H9 (cell line): ENCODE data around the gene ABCG5. TPM values are rescaled to one million over a fixed set of nuclear protein-coding genes. Genes with fewer than 3 reads are reported as not detected.

ENCODE experiments used
- DNase-seq: peaks from one replicate; pipeline ENCODE4 v3.0.0-alpha.2; 2017
- H2AFZ ChIP-seq: one replicate; pipeline ENCODE4 v1.6.1; 2013; ENCODE audit warnings: mild to moderate bottlenecking, low read length, control low read depth, moderate library complexity
- H2AK5ac ChIP-seq: 2 replicates; pipeline ENCODE4 v1.6.1; 2013; ENCODE audit warnings: low read length, control low read depth, mixed read lengths; ENCODE audit not compliant: insufficient read length
- H2BK120ac ChIP-seq: one replicate; pipeline ENCODE4 v1.6.1; 2013; ENCODE audit warnings: low read depth, mild to moderate bottlenecking, low read length, control low read depth, inconsistent platforms; ENCODE audit not compliant: poor library complexity, severe bottlenecking
- H2BK12ac ChIP-seq: 2 replicates; pipeline ENCODE4 v1.6.1; 2013; ENCODE audit warnings: low read length, control low read depth, mixed read lengths, low read depth; ENCODE audit not compliant: insufficient read length
- H2BK15ac ChIP-seq: 2 replicates; pipeline ENCODE4 v1.6.1; 2013; ENCODE audit warnings: low read depth, low read length, control low read depth
- H2BK20ac ChIP-seq: one replicate; pipeline ENCODE4 v1.6.1; 2013; ENCODE audit warnings: low read depth, mild to moderate bottlenecking, low read length, control low read depth, inconsistent platforms; ENCODE audit not compliant: poor library complexity, severe bottlenecking
- H2BK5ac ChIP-seq: 2 replicates; pipeline ENCODE4 v1.6.1; 2013; ENCODE audit warnings: low read length, control low read depth, mixed read lengths; ENCODE audit not compliant: insufficient read length
- H3K14ac ChIP-seq: 2 replicates; pipeline ENCODE4 v1.6.1; 2013; ENCODE audit warnings: low read length, control low read depth; ENCODE audit not compliant: insufficient read depth
- H3K18ac ChIP-seq: 2 replicates; pipeline ENCODE4 v1.6.1; 2013; ENCODE audit warnings: low read depth, mild to moderate bottlenecking, mixed read lengths, low read length, control low read depth; ENCODE audit not compliant: insufficient read length
- H3K23ac ChIP-seq: 2 replicates; pipeline ENCODE4 v1.6.1; 2013; ENCODE audit warnings: low read length, control low read depth, mixed read lengths, low read depth; ENCODE audit not compliant: insufficient read length
- H3K23me2 ChIP-seq: 2 replicates; pipeline ENCODE4 v1.6.1; 2013; ENCODE audit warnings: low read depth, mild to moderate bottlenecking, mixed read lengths, low read length, control low read depth; ENCODE audit not compliant: insufficient read length, poor library complexity, severe bottlenecking
- H3K27ac ChIP-seq: 2 replicates; pipeline ENCODE4 v1.5.1; 2013; ENCODE audit warnings: low read length, control low read depth, mixed read lengths, low read depth; ENCODE audit not compliant: insufficient read length
- H3K27me3 ChIP-seq: 2 replicates; pipeline ENCODE4 v1.6.1; 2013; ENCODE audit warnings: low read length, control low read depth, inconsistent platforms; ENCODE audit not compliant: insufficient read depth
- H3K4ac ChIP-seq: 2 replicates; pipeline ENCODE4 v1.6.1; 2013; ENCODE audit warnings: low read depth, mild to moderate bottlenecking, control low read depth, inconsistent platforms, low read length, moderate library complexity
- H3K4me1 ChIP-seq: 2 replicates; pipeline ENCODE4 v1.6.1; 2013; ENCODE audit warnings: low read length, control low read depth, inconsistent platforms; ENCODE audit not compliant: insufficient read depth
- H3K4me2 ChIP-seq: 2 replicates; pipeline ENCODE4 v1.6.1; 2013; ENCODE audit warnings: low read length, control low read depth, mixed read lengths; ENCODE audit not compliant: insufficient read length, insufficient read depth
- H3K56ac ChIP-seq: 2 replicates; pipeline ENCODE4 v1.6.1; 2013; ENCODE audit warnings: low read depth, mild to moderate bottlenecking, mixed read lengths, low read length, control low read depth; ENCODE audit not compliant: insufficient read length
- H3K79me1 ChIP-seq: 2 replicates; pipeline ENCODE4 v1.6.1; 2013; ENCODE audit warnings: low read depth, mild to moderate bottlenecking, moderate library complexity, low read length, control low read depth, inconsistent platforms; ENCODE audit not compliant: insufficient read depth, poor library complexity, severe bottlenecking
- H3K79me2 ChIP-seq: 2 replicates; pipeline ENCODE4 v1.6.1; 2013; ENCODE audit warnings: low read length, control low read depth, inconsistent platforms; ENCODE audit not compliant: insufficient read depth
- H3K9ac ChIP-seq: 2 replicates; pipeline ENCODE4 v1.6.1; 2013; ENCODE audit warnings: low read length, control low read depth, mixed read lengths; ENCODE audit not compliant: insufficient read length; ENCODE audit errors: extremely low read depth
- H3K9me3 ChIP-seq: one replicate; pipeline ENCODE4 v1.6.1; 2013; ENCODE audit warnings: low read depth, low read length, inconsistent platforms; ENCODE audit not compliant: control insufficient read depth
- H3T11ph ChIP-seq: one replicate; pipeline ENCODE4 v1.6.1; 2013; ENCODE audit warnings: mild to moderate bottlenecking, low read length, control low read depth, inconsistent platforms
- H4K20me1 ChIP-seq: one replicate; pipeline ENCODE4 v1.6.1; 2013; ENCODE audit not compliant: control insufficient read depth, insufficient read length, insufficient read depth
- H4K5ac ChIP-seq: 2 replicates; pipeline ENCODE4 v1.6.1; 2013; ENCODE audit warnings: low read depth, mild to moderate bottlenecking, mixed read lengths, low read length, control low read depth; ENCODE audit not compliant: insufficient read length
- H4K8ac ChIP-seq: replicated peaks from 2 replicates; pipeline ENCODE4 v1.6.1; 2013; ENCODE audit warnings: low read length, control low read depth, mixed read lengths, low read depth; ENCODE audit not compliant: insufficient read length
- H4K91ac ChIP-seq: 2 replicates; pipeline ENCODE4 v1.6.1; 2013; ENCODE audit warnings: low read depth, mild to moderate bottlenecking, moderate library complexity, mixed read lengths, low read length, control low read depth; ENCODE audit not compliant: insufficient read length
- H3K27ac Mint-ChIP-seq, 3 experiments: 2 replicates in 2 of 3; 3 replicates in 1 of 3; pipeline ENCODE4 v1.8.0; 2020 to 2021; ENCODE audit warnings: mixed read lengths in 3 of 3, mild to moderate bottlenecking in 1 of 3, moderate library complexity in 1 of 3
- H3K27me3 Mint-ChIP-seq: 2 replicates; pipeline ENCODE4 v1.8.0; 2021; ENCODE audit warnings: low read depth, mild to moderate bottlenecking, moderate library complexity, mixed read lengths
- H3K36me3 Mint-ChIP-seq, 3 experiments: 2 replicates in 2 of 3; 3 replicates in 1 of 3; pipeline ENCODE4 v1.8.0; 2020 to 2021; ENCODE audit warnings: low read depth in 3 of 3, mixed read lengths in 3 of 3; ENCODE audit not compliant: insufficient read depth in 1 of 3
- H3K4me1 Mint-ChIP-seq, 2 experiments: 2 replicates each; pipeline ENCODE4 v1.8.0; 2020; ENCODE audit warnings: mixed read lengths in 2 of 2
- H3K4me3 Mint-ChIP-seq, 2 experiments: 2 replicates in 1 of 2; 3 replicates in 1 of 2; pipeline ENCODE4 v1.8.0; 2020 to 2021; ENCODE audit warnings: mild to moderate bottlenecking in 2 of 2, mixed read lengths in 2 of 2, moderate library complexity in 1 of 2
- H3K9me3 Mint-ChIP-seq, 2 experiments: 2 replicates in 1 of 2; 3 replicates in 1 of 2; pipeline ENCODE4 v1.8.0; 2020; ENCODE audit warnings: mild to moderate bottlenecking in 2 of 2, mixed read lengths in 2 of 2, moderate library complexity in 1 of 2
- CTCF ChIP-seq: fragments of 200-600 bp; sonication (generic); conservative IDR thresholded peaks from 3 replicates; pipeline ENCODE4 v1.8.0; 2021; ENCODE audit warnings: antibody characterized with exemption, mild to moderate bottlenecking
- total RNA-seq: library from RNA; stranded (reverse); gene quantifications from 2 replicates; pipeline ENCODE4 v1.2.1, GENCODE V29; 2021

The ABCG5 gene
- total RNA-seq, 1 experiment from 2014 or later: not detected

- no peak overlapping the region for H2BK5ac ChIP-seq
- no peak overlapping the region for H4K5ac ChIP-seq
- H3K27ac Mint-ChIP-seq: no peak overlapping the region
- no peaks in the 10 kb centered on the region for H3K27me3 ChIP-seq
- no peaks in the 10 kb centered on the region for H3K27me3 Mint-ChIP-seq
- no peak overlapping the region for H4K8ac ChIP-seq
- H3K23ac ChIP-seq: no peak overlapping the region
- H2BK20ac ChIP-seq: no peak overlapping the region
- no peak overlapping the region for H2BK15ac ChIP-seq
- H3K56ac ChIP-seq: no peak overlapping the region
- no peak overlapping the region for H3K27ac ChIP-seq
- TF ChIP-seq CTCF: no peak
- no peak overlapping the region for H2BK120ac ChIP-seq
- H3K79me1 ChIP-seq: no peaks in the 10 kb centered on the region
- H3T11ph ChIP-seq: no peak overlapping the region
- H3K9me3 Mint-ChIP-seq: no peaks in the 10 kb centered on the region
- no peaks in the 10 kb centered on the region for H3K36me3 Mint-ChIP-seq
- H3K4ac ChIP-seq: no peak overlapping the region
- H3K4me1 Mint-ChIP-seq: no peaks in the 10 kb centered on the region
- H3K4me3 Mint-ChIP-seq: no peak overlapping the region
- no peak for DNase-seq
- no peak overlapping the region for H3K14ac ChIP-seq
- H3K4me1 ChIP-seq: no peaks in the 10 kb centered on the region
- no peaks in the 10 kb centered on the region for H3K79me2 ChIP-seq
- no peak overlapping the region for H2AFZ ChIP-seq
- no peak overlapping the region for H2AK5ac ChIP-seq
- H3K9ac ChIP-seq: no peak overlapping the region
- H4K91ac ChIP-seq: no peak overlapping the region
- H3K9me3 ChIP-seq: no peaks in the 10 kb centered on the region
- H3K23me2 ChIP-seq: no peaks in the 10 kb centered on the region
- no peak overlapping the region for H3K4me2 ChIP-seq
- no peaks in the 10 kb centered on the region for H4K20me1 ChIP-seq
- H2BK12ac ChIP-seq: no peak overlapping the region
- H3K18ac ChIP-seq: no peak overlapping the region
Measured at GRCh38 chr2:43787895-43788294, 50.7 kb downstream of the ABCG5 start.
